Measurements from ENCODE around the gene RCAN1.
A peak's percentile ranks its signal among the peaks of the same experiment; 100 is the strongest.

RCAN1 gene

DNA sequence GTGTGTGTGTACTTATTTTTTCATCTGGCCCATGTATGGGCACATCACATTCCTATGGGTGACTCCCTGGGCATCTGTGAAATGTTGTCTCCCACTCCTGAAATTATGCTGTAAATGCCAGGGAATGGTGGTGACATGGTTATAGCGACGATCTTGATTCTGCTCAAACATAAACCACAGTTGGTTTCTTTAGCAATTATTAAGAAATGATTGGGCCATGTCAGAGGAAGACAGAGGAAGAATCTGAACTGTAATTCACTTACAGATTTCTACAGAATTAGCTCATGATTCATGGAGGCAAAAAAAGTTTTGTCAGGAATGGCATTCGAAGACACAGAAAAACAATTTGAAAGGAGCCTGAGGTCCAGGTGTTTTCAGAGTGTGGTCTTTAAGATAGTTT, 77.1 kb downstream of the RCAN1 start:
- H3K27ac ChIP-seq: no peak overlapping the region
- H3K9me3 ChIP-seq (ENCODE audit: severe bottlenecking): no peaks in the 10 kb centered on the region
- no peaks in the 10 kb centered on the region for H3K27me3 ChIP-seq (ENCODE audit: insufficient read depth, low read depth, severe bottlenecking)
- DNase-seq: no peak
- no peaks in the 10 kb centered on the region for H3K36me3 ChIP-seq
- H3K4me3 ChIP-seq (ENCODE audit: low read depth, low read length): no peak overlapping the region
- no peak for TF ChIP-seq CTCF (IDR thresholded peaks at IDR 0.05; ENCODE audit: low read depth, low read length)

DNA sequence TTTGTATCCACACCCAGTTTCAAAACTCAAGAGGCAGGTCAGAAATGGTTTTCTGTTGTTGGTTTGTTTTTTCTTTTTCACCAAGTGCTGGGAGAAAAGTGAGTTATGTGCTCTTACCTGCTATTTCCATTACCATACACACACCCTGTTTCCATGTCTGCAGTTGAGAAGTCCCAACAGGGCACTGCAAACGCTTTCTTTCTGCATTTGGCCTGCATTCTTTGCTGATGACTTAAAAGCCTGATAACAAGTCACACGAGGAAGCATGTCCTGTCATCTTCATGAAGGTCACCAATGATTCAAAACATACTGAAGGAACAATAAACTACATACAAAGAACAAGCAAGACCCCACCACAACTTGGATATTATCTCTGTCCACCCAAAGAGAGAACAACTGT, 78.1 kb downstream of the RCAN1 start:
- H3K9me3 ChIP-seq (ENCODE audit: severe bottlenecking): no peaks in the 10 kb centered on the region
- H3K4me3 ChIP-seq (ENCODE audit: low read depth, low read length): no peak overlapping the region
- H3K27me3 ChIP-seq (ENCODE audit: insufficient read depth, low read depth, severe bottlenecking): no peaks in the 10 kb centered on the region
- no peak for TF ChIP-seq CTCF (IDR thresholded peaks at IDR 0.05; ENCODE audit: low read depth, low read length)
- no peaks in the 10 kb centered on the region for H3K36me3 ChIP-seq
- peak overlapping the region; percentile 39; the same call in 1 of the 2 replicates for H3K27ac ChIP-seq
- DNase-seq: no peak

- Histone ChIP-seq H3K9me3 (ENCODE audit: severe bottlenecking) (no peaks in the 10 kb centered on the region), H3K27me3 (ENCODE audit: insufficient read depth, low read depth, severe bottlenecking) (no peaks in the 10 kb centered on the region), H3K27ac (peak overlapping the region; percentile 39), H3K36me3 (no peaks in the 10 kb centered on the region), H3K4me3 (ENCODE audit: low read depth, low read length) (no peak overlapping the region)
- DNase-seq: peak; percentile 65
- no peak for TF ChIP-seq CTCF (IDR thresholded peaks at IDR 0.05; ENCODE audit: low read depth, low read length)
These were observed 78.6 kb downstream of the RCAN1 start for GRCh38 chr21:34536311-34536710.

DNA sequence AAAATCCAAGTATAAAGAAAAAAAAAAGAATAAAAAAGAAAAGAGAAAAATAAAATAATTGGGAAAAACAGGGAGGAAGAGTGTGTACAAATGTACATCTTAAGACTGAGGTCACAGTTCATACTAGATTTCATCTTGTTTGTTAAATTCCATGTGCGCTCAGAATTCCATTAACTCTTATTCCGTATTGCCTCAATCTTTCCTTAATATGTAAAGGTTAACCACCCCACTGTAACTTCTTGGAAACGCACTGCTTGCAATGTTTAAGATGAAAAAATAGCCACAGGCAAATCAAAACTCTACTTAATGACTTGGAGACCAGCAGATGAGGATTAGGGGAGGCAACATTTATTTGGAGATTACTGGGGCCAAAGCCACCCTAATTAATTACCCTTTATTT, 79.0 kb downstream of the RCAN1 start:
- H3K9me3 ChIP-seq (ENCODE audit: severe bottlenecking): no peaks in the 10 kb centered on the region
- no peak for DNase-seq
- peak overlapping the region; percentile 39 for H3K27ac ChIP-seq
- no peaks in the 10 kb centered on the region for H3K36me3 ChIP-seq
- H3K4me3 ChIP-seq (ENCODE audit: low read depth, low read length): no peak overlapping the region
- H3K27me3 ChIP-seq (ENCODE audit: insufficient read depth, low read depth, severe bottlenecking): no peaks in the 10 kb centered on the region
- no peak for TF ChIP-seq CTCF (IDR thresholded peaks at IDR 0.05; ENCODE audit: low read depth, low read length)

DNA sequence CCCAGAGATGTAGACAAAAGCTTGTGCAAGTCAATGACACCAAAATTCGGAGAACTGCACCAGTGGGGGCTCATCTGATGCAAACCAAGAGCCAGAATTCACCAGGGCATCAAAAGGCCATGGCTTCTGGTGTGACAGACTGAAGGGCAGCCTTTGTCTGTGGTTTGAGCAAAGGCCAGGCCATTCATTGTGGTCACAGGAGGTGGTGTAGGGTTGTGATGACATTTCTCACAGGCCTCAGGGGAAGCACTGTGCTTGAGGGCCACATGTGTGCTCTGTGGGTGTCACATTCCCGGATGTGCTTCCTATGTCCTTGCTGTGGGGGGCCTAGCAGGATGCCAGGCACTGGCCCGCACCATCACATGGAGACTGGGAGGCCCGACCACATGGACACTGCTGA, 80.4 kb downstream of the RCAN1 start:
- H3K27me3 ChIP-seq (ENCODE audit: insufficient read depth, low read depth, severe bottlenecking): no peaks in the 10 kb centered on the region
- no peak overlapping the region for H3K4me3 ChIP-seq (ENCODE audit: low read depth, low read length)
- no peak for DNase-seq
- no peak overlapping the region for H3K27ac ChIP-seq
- no peak for TF ChIP-seq CTCF (IDR thresholded peaks at IDR 0.05; ENCODE audit: low read depth, low read length)
- H3K36me3 ChIP-seq: no peaks in the 10 kb centered on the region
- H3K9me3 ChIP-seq (ENCODE audit: severe bottlenecking): no peaks in the 10 kb centered on the region

DNA sequence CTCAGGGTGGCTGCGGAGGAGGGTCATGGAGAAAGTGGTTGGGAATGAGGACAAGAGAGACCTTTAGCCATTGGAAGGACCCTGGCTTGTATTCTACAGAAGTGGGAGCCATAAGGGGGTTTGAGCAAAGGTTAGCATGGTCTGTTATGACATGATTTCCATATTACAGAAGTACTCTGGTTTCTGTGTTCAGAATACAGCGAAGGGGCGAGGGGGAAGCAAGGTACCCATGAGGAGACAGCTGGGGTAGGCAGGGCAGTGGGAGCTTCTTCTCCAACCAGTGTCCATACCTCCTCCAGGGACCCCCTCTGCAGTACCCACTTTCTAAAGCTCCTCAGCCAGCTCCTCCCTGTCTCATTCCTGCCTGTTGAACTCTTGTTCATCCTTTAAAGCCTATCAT, 81.0 kb downstream of the RCAN1 start:
- H3K36me3 ChIP-seq: no peaks in the 10 kb centered on the region
- H3K4me3 ChIP-seq (ENCODE audit: low read depth, low read length): no peak overlapping the region
- no peak overlapping the region for H3K27ac ChIP-seq
- H3K27me3 ChIP-seq (ENCODE audit: insufficient read depth, low read depth, severe bottlenecking): no peaks in the 10 kb centered on the region
- no peak for DNase-seq
- H3K9me3 ChIP-seq (ENCODE audit: severe bottlenecking): no peaks in the 10 kb centered on the region
- TF ChIP-seq CTCF (IDR thresholded peaks at IDR 0.05; ENCODE audit: low read depth, low read length): no peak
